GM18498 (cell line): Measurements from ENCODE around the gene CST9.
"Not testable (repeated sequence)": the region's sequence is repeated elsewhere in the genome, so short reads cannot be mapped to it uniquely, and the experiment has no call there.

Experiments
- ATAC-seq: cut with Tn5 transposase; IDR thresholded peaks from one replicate; pipeline ENCODE4 v1.9.1; 2021; ENCODE audit warnings: mild to moderate bottlenecking, moderate library complexity; ENCODE audit not compliant: unreplicated experiment

The CST9 gene

GRCh38 chr20:23624324-23624691 is 18.6 kb upstream of the CST9 start:
- no peak for ATAC-seq

DNA sequence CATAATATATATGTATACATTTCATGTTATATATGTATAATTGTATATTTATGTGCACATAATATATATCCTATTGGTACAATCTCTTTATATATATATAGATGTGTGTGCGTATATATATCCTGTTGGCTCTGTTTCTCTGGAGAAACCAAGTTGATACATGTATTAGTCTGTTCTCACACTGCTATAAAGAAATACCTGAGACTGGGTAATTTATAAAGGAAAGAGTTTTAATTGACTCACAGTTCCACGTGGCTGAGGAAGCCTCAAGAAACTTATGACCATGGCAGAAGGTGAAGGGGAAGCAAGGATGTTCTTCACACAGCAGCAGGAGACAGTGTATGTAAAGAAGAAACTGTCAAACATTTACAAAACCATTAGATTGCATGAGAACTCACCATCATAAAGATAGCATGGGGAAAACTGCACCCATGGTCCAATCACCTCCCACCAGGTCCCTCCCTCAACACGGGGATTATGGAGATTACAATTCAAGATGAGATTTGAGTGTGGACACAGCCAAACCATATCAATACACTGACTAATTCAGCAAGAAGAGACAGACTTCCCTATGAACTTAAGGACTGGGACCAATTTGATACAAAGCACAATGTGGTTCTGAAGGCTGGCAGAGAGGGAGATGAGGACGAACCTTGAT is 18.1 kb upstream of the CST9 start:
- ATAC-seq: no peak

DNA sequence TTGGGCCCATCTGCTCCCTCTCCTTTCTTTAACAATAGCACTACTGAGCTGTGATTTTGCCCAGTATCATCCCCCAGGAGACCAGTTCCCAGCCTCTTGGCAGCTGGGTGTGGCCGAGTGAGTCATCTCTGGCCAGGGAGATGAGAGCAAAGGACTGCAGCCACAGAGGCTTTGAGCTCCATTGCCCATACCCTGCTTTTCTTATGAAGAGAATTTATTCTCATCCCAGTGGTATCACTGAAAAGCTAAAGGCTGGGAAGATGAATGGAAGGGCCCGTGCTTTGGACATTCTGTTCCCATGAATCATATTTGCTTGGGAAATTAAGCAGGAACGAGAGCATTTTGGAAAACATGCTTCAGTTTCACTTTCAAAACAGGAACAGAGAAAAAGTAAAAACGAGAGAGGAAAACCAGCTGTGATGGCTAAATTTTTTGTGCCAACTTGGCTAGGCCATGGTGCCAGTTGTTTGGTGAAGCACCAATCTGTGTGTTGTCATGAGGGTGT is 17.2 kb upstream of the CST9 start:
- peak; percentile 39 for ATAC-seq

GRCh38 chr20:23622401-23622800 is 16.7 kb upstream of the CST9 start:
- ATAC-seq: not testable (repeated sequence)

DNA sequence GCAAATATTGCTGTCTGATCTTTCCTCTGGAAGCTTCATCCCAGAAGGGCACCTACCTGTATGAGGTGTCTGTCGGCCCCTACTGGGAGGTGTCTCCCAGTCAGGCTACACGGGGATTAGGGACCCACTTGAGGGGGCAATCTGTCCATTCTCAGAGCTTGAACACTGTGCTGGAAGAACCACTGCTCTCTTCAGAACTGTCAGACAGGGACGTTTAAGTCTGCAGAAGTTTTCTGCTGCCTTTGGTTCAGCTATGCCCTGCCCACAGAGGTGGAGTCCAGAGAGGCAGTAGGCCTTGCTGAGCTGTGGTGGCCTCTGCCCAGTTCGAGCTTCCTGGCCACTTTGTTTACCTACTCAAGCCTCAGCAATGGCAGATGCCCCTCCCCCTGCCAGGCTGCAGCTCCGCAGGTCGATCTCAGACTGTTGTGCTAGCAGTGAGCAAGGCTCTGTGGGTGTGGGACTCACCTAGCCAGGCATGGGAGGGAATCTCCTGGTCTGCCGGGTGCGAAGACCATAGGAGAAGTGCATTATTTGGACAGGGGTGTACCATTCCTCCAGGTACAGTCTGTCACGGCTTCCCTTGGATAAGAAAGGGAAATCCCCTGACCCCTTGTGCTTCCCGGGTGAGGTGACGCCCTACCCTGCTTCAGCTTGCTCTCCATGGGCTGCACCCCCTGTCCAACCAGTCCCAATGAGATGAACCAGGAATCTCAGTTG is 15.1 kb upstream of the CST9 start:
- not testable (repeated sequence) for ATAC-seq

GRCh38 chr20:23614163-23614562 is 8.4 kb upstream of the CST9 start:
- ATAC-seq: no peak

DNA sequence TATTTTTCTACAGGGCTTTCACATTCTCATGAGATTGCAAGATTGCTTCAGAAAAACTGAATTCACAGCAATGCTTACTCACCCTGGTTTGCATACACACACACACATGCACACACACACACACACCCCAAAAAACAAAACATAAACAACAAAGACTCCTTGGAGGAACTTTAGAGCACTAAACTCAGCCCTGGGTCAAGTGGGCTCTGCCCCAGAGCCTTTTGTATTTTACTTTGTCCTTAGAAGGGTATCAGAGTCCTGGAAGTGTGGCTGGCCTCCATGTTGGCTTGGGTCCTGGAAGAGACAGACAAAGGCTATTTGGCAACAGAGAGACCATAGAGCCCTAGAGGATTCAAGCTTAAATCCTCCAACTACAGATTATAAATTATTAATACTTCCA is 8.0 kb upstream of the CST9 start:
- ATAC-seq: no peak

GRCh38 chr20:23612396-23612795 is 6.7 kb upstream of the CST9 start:
- no peak for ATAC-seq

- no peak for ATAC-seq
These were observed 3.9 kb upstream of the CST9 start for GRCh38 chr20:23609486-23610109.

DNA sequence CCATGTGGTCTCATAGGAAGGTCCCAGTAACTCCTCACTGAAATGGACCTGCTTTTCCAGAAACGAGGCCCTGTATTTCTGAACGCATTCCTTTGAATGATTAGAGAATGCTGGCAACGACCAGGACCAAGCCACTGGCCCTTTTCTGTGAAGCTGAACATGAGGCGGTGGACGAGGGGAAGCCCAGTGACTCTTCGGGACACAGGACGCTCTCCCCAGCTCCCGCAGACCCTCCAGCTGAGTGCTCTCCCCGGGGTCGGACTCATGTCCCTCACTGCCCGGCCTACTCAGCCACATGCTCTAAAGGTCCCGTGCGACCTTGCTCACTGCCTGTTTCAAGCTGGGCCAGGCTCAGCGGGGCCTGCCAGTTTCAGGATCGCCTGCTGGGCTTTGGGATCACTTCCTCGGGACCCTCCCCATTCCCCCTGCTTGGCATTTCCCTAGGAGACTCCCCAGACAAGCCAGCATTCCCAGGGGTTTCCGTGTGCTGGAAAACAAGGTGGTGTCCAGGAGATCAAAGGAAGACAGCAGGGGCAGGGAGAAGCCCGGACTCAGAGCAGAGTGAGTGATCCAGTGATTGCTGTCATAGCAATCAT is 2.6 kb upstream of the CST9 start:
- ATAC-seq: no peak

DNA sequence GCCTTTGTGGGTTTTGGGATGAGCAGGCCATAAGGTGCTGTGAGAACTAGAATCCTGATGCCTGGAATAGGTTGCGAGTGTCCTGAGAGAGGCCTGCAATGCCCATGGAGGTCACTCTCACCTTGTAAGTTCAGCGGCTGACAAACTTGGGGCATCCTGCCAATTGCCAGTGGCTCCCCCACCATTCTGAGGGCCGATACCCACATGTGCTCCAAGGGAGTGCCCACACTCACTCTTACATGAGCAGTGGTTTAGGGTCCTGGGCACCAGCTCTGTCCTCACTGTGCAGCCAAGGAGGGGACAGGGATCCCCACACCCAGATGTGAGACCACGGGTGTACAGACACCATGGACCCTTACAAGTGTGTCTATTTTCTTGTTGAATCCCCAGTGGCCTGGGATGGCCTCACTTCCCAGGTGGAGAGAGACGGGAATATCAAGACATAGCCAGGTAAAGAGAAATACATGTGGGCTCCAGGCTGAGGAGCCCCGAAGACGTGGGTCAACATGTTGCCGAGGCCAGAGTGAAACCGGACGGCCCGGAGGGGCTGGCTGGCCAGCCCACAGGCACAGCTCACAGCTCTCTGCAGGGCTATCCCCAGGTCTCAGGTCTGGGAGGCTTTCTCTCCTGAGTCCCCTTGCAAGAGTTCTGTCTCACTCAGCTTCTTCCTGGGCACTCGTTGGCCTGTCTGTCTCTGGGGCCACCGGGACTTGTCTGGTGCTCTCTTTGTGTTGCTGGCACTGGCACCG is 2.0 kb upstream of the CST9 start:
- no peak for ATAC-seq

- peak; percentile 90 for ATAC-seq
These were observed 934 bp upstream of the CST9 start for GRCh38 chr20:23606652-23607049.

DNA sequence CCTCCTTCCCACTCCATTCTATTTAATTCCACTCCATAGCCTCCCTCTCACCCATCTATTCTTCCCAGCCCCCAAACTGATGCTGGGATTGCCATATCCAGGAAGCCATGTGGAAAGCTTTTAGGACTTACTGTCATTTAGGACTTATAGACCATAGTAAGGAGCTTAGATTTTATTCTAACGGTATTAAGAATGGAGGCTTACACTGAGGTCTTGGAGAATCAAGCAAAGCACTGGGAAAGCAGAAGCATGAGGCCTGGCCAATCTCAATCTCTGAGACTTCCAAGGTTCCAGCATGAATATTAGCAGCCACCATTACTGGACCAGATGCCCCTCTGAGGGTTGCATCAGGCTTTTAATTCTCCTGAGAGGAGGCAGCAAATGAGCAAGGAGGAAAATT is 1.4 kb downstream of the CST9 start:
- ATAC-seq: no peak

DNA sequence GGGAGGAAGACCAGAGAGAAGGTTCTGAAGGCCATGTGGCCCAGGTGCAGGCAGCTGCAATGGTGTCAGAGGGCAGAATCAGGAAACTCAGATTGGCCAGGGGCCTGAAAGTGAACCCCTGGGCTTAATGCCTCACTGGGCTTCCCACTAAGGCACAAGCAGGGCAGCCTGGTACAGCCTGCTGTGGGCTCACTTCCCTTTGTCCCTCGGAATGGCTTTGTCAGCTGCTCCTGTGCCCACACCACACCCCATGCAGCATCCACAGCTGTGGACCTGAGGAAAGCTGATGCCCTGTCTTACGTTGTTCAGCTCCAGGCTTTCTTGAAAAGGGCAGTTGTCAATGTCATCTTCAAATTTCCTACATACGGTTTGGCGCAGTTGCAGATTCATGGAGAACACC is 2.4 kb downstream of the CST9 start:
- no peak for ATAC-seq

GRCh38 chr20:23602699-23603098 is 3.0 kb downstream of the CST9 start:
- no peak for ATAC-seq

- ATAC-seq: no peak
These were observed 3.5 kb downstream of the CST9 start for GRCh38 chr20:23602241-23602640.

DNA sequence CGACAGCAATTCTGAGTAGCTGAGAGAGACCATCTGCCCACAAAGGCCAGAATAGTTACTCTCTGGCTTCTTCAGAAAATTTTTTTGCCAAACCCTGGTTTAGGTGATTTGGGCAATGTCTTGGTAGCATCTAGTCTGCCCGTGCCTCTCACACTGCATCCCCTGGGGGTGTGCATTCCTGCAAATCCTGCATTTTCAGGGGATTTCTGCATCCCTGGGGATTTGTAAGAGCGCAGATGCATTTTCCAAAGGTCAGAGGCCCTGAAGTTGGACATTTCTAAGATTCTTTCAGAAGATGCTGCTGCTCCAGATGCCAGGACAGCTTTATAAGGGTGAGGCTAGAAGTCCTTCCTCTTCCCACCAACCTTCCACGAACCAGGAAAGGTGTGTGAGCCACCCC is 4.0 kb downstream of the CST9 start:
- ATAC-seq: no peak

- no peak for ATAC-seq
These were observed 7.2 kb downstream of the CST9 start for GRCh38 chr20:23598481-23598880.

- ATAC-seq: no peak
These were observed 9.0 kb downstream of the CST9 start for GRCh38 chr20:23596579-23597250.

DNA sequence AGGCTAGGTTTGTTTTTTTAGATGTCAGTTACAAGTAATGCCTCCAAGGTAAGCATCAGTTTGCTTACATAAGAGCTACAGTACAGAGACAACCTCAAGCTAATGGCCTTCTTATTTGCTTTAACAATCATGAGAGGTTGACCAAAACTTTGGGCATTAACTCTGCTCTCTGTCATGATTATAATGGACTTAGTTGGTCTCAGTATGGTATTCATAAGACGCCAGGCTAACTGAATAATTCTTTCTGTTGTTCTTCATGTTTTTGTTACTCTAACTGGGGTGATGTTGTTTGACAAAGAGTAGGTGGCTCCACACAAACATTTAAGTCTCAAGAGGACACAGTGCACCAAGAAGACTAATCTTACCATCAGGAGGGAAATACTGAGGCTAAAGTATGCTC is 9.8 kb downstream of the CST9 start:
- ATAC-seq: no peak
